SU-DHL-6 (cell line): ENCODE results near the gene PRPF39.
"Not testable (repeated sequence)": the region's sequence is repeated elsewhere in the genome, so short reads cannot be mapped to it uniquely, and the experiment has no call there.

Experiments used
- EZH2phosphoT487 ChIP-seq: fragments of 200-600 bp; sonication (generic), shearing (Covaris generic); conservative IDR thresholded peaks from 2 replicates; pipeline ENCODE4 v1.6.1; 2018; ENCODE audit warnings: mild to moderate bottlenecking, antibody characterized with exemption, low read length, moderate library complexity, mixed read lengths
- TF ChIP-seq, protein P1 (sequence below): fragments of 200-600 bp; sonication (generic); IDR thresholded peaks from one replicate; pipeline ENCODE4 v1.5.1; 2017; ENCODE audit warnings: antibody characterized with exemption, mild to moderate bottlenecking, low read length, moderate library complexity; ENCODE audit not compliant: insufficient read depth, poor library complexity, severe bottlenecking

DNA sequence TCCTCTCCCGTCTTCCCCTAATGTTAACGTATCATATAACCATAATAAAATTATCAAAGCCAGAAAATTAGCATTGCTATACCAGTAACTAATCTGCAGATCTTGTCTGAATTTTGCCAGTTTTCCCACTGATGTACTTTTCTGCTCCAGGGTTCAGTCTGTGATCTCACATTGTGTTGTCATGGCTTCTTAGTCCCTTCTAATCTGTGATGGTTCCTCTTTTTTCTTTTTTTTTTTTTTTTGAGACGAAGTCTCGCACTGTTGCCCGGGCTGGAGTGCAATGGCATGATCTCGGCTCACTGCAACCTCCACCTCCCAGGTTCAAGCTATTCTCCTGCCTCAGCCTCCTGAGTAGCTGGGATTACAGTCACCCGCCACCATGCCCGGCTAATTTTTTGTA, 58.2 kb downstream of the PRPF39 start:
- TF ChIP-seq, protein P1, sequence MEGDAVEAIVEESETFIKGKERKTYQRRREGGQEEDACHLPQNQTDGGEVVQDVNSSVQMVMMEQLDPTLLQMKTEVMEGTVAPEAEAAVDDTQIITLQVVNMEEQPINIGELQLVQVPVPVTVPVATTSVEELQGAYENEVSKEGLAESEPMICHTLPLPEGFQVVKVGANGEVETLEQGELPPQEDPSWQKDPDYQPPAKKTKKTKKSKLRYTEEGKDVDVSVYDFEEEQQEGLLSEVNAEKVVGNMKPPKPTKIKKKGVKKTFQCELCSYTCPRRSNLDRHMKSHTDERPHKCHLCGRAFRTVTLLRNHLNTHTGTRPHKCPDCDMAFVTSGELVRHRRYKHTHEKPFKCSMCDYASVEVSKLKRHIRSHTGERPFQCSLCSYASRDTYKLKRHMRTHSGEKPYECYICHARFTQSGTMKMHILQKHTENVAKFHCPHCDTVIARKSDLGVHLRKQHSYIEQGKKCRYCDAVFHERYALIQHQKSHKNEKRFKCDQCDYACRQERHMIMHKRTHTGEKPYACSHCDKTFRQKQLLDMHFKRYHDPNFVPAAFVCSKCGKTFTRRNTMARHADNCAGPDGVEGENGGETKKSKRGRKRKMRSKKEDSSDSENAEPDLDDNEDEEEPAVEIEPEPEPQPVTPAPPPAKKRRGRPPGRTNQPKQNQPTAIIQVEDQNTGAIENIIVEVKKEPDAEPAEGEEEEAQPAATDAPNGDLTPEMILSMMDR: not testable (repeated sequence)
- TF ChIP-seq EZH2phosphoT487: not testable (repeated sequence)
